ENCODE measurements around the gene PHF21B.

PHF21B gene

DNA sequence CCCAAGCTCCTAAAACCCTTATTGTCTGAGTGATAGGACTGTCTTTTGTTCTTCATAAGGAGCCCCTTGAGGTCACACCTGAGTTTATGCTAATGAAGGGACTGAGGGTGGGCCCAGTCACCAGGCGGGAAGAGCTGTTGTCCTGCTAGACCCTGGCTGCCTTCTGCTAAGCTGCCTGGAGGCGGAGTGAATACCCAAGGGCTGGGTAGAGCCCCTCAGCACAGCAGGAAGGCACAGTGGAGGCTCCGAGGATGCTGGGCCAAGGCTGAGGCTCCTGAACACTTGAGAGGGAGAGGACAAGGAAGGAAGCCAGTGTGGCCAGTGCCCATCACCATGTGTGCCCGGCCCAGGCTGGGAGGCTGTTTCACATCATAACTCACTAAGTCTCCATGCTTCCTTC is 4.8 kb upstream of the PHF21B start:
- H3K27me3 ChIP-seq = peaks cover 0 to 47% of the 10 kb centered on the region in 2 donors
- H3K4me1 ChIP-seq = peaks cover 0 to 10% (median 7%) of the 10 kb centered on the region in 4 donors
- no peak for DNase-seq
- TF ChIP-seq, protein P1, sequence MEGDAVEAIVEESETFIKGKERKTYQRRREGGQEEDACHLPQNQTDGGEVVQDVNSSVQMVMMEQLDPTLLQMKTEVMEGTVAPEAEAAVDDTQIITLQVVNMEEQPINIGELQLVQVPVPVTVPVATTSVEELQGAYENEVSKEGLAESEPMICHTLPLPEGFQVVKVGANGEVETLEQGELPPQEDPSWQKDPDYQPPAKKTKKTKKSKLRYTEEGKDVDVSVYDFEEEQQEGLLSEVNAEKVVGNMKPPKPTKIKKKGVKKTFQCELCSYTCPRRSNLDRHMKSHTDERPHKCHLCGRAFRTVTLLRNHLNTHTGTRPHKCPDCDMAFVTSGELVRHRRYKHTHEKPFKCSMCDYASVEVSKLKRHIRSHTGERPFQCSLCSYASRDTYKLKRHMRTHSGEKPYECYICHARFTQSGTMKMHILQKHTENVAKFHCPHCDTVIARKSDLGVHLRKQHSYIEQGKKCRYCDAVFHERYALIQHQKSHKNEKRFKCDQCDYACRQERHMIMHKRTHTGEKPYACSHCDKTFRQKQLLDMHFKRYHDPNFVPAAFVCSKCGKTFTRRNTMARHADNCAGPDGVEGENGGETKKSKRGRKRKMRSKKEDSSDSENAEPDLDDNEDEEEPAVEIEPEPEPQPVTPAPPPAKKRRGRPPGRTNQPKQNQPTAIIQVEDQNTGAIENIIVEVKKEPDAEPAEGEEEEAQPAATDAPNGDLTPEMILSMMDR (IDR thresholded peaks at IDR 0.05) = no peak
- no peaks in the 10 kb centered on the region for H3K9me3 ChIP-seq
- H3K4me3 ChIP-seq = no peak overlapping the region
- intact Hi-C loops (cut with DNase I; ENCODE audit: low total_unique reads) = no loop called here
- H3K27ac ChIP-seq = no peak overlapping the region
- H3K36me3 ChIP-seq = no peaks in the 10 kb centered on the region

GRCh38 chr22:45013138-45013537 is 3.3 kb upstream of the PHF21B start:
- Histone ChIP-seq H3K27ac (no peak overlapping the region), H3K36me3 (no peaks in the 10 kb centered on the region), H3K9me3 (no peaks in the 10 kb centered on the region), H3K4me3 (no peak overlapping the region), H3K27me3 (peaks cover 0 to 60% of the 10 kb centered on the region in 2 donors), H3K4me1 (peaks cover 0 to 24% (median 21%) of the 10 kb centered on the region in 4 donors)
- no peak for DNase-seq
- intact Hi-C loops (cut with DNase I; ENCODE audit: low total_unique reads) = no loop called here
- TF ChIP-seq, protein P1 (IDR thresholded peaks at IDR 0.05) = no peak

DNA sequence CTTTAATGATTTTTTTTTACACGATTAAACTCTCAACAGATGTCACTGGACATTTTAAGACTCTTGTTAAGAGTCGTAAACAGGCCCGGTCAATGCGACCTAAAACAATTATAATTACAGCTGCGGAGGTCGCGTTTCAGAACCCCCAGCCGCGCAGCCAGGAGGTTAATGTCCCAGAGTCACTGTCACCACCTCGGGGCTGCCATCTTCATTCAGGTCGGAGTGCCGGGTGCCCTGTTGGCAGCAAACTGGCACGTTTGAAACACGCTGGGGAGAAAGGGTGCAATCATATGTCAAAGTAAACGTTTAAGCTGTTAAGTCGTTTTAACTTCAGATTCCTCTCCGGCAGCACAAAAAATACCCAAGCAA is 711 bp upstream of the PHF21B start:
- Histone ChIP-seq H3K36me3 (no peaks in the 10 kb centered on the region), H3K27me3 (peaks cover 0 to 81% of the 10 kb centered on the region in 2 donors), H3K4me3 (peak overlapping the region in 1 of 2 donors; percentile 52), H3K4me1 (peaks cover 0 to 49% (median 36%) of the 10 kb centered on the region in 4 donors), H3K27ac (no peak overlapping the region), H3K9me3 (no peaks in the 10 kb centered on the region)
- DNase-seq = no peak
- TF ChIP-seq, protein P1 (IDR thresholded peaks at IDR 0.05) = no peak
- intact Hi-C loops (cut with DNase I; ENCODE audit: low total_unique reads) = no loop called here

DNA sequence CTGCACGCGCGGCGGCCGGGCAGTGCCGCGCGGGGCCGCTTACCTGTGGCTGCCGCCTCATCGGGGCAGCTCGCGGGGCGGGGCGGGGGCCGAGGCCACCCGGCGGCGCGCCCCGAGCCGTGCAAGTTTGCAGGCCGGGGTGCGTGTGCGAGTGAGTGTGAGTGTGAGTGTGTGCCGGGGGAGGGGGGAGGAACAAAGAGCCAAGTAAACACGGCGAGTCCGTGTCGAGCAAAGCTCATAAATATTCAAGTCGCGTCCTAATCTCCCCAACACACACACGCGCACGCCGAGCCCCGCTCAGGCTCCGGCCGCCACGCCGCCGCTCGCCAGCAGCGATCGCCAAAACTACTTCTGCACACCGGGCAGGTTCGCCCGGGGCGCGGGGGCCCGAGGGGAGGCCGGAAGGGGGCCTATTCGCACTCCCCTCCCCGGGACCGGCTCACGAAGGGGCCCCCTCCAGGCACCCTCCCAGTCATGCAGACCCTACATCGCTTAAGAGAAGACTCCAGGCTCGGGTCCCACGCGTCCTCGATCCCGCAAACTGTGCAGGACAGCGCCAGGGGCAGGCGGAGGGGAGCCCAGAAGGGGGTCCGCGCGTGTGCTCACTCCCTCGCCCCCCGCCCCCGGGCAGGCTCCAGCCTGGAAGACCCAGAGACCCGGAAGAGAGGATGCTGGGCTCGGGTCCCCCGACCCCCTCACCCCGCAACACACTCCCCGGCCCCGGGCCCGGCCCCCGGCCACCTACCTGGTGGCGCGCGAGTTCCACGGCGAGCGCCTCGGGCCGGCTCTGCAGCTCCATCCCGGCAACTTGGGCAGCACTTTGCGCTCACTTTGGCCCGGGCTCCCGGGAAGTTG is 827 bp downstream of the PHF21B start:
- DNase-seq = no peak
- H3K27me3 ChIP-seq = peaks cover 0 to 89% of the 10 kb centered on the region in 2 donors
- no peaks in the 10 kb centered on the region for H3K9me3 ChIP-seq
- no peak overlapping the region for H3K27ac ChIP-seq
- intact Hi-C loops (cut with DNase I; ENCODE audit: low total_unique reads) = no loop called here
- TF ChIP-seq, protein P1 (IDR thresholded peaks at IDR 0.05) = no peak
- peaks cover 0 to 49% (median 36%) of the 10 kb centered on the region in 4 donors for H3K4me1 ChIP-seq
- peak overlapping the region; percentile 38 to 52 for H3K4me3 ChIP-seq
- H3K36me3 ChIP-seq = no peaks in the 10 kb centered on the region

- H3K27ac ChIP-seq = no peak overlapping the region
- TF ChIP-seq, protein P1 (IDR thresholded peaks at IDR 0.05) = no peak
- peak overlapping the region; percentile 38 to 52 for H3K4me3 ChIP-seq
- no peaks in the 10 kb centered on the region for H3K36me3 ChIP-seq
- no peaks in the 10 kb centered on the region for H3K9me3 ChIP-seq
- peaks cover 0 to 95% of the 10 kb centered on the region in 2 donors for H3K27me3 ChIP-seq
- no peak for DNase-seq
- intact Hi-C loops (cut with DNase I; ENCODE audit: low total_unique reads) = no loop called here
- peaks cover 0 to 49% (median 36%) of the 10 kb centered on the region in 4 donors for H3K4me1 ChIP-seq
Observed at GRCh38 chr22:45008186-45008681, 1.6 kb downstream of the PHF21B start.

Measured in tibial artery (tissue), 4 donors.